ENCODE measurements around the gene SLC44A3. TPM values are rescaled to one million over a fixed set of nuclear protein-coding genes. Genes with fewer than 3 reads are reported as not detected.

Gene SLC44A3
- total RNA-seq, 1 donor from 2014 or later: 1.7 TPM

GRCh38 chr1:94792473-94793295 lies 27.5 kb upstream of the SLC44A3 start:
- Mint-ChIP-seq H3K27me3 (ENCODE audit: insufficient read depth, low read depth) (no peaks in the 10 kb centered on the region), H3K9me3 (no peaks in the 10 kb centered on the region), H3K36me3 (no peaks in the 10 kb centered on the region), H3K4me1 (peaks cover 2% of the 10 kb centered on the region), H3K27ac (no peak overlapping the region), H3K4me3 (no peak overlapping the region)
- no peak overlapping the region for H3K27ac ChIP-seq
- peaks cover 6% of the 10 kb centered on the region for H3F3A ChIP-seq (ENCODE audit: low read depth)
- H3K36me3 ChIP-seq: no peaks in the 10 kb centered on the region
- no peak overlapping the region for H3K9ac ChIP-seq
- no peak overlapping the region for H2AFZ ChIP-seq (replicated peaks)
- H3K4me1 ChIP-seq: peaks cover 8% of the 10 kb centered on the region
- H3K4me3 ChIP-seq: no peak overlapping the region
- H3K27me3 ChIP-seq: no peaks in the 10 kb centered on the region
- no peaks in the 10 kb centered on the region for H4K20me1 ChIP-seq (ENCODE audit: low read depth)
- TF ChIP-seq EZH2 (IDR thresholded peaks at IDR 0.05) (no peak), EZH2phosphoT487 (IDR thresholded peaks at IDR 0.05) (no peak), CTCF (IDR thresholded peaks at IDR 0.05) (no peak)
- H3K4me2 ChIP-seq: no peak overlapping the region
- no peaks in the 10 kb centered on the region for H3K79me2 ChIP-seq (ENCODE audit: low read depth)
- no peaks in the 10 kb centered on the region for H3K9me3 ChIP-seq (ENCODE audit: low read depth)
- DNase-seq (ENCODE audit: low spot score): no peak

- no peak overlapping the region for H3K4me3 ChIP-seq
- H3K27ac Mint-ChIP-seq: no peak overlapping the region
- no peaks in the 10 kb centered on the region for H3K79me2 ChIP-seq (ENCODE audit: low read depth)
- H3K9me3 ChIP-seq (ENCODE audit: low read depth): no peaks in the 10 kb centered on the region
- peaks cover 8% of the 10 kb centered on the region for H3K4me1 ChIP-seq
- peaks cover 2% of the 10 kb centered on the region for H3K4me1 Mint-ChIP-seq
- DNase-seq (ENCODE audit: low spot score): no peak
- H4K20me1 ChIP-seq (ENCODE audit: low read depth): no peaks in the 10 kb centered on the region
- H3K36me3 ChIP-seq: no peaks in the 10 kb centered on the region
- no peak overlapping the region for H3K27ac ChIP-seq
- H2AFZ ChIP-seq (replicated peaks): no peak overlapping the region
- no peak for TF ChIP-seq EZH2 (IDR thresholded peaks at IDR 0.05)
- TF ChIP-seq EZH2phosphoT487 (IDR thresholded peaks at IDR 0.05): no peak
- no peak for TF ChIP-seq CTCF (IDR thresholded peaks at IDR 0.05)
- peaks cover 6% of the 10 kb centered on the region for H3F3A ChIP-seq (ENCODE audit: low read depth)
- H3K36me3 Mint-ChIP-seq: no peaks in the 10 kb centered on the region
- no peak overlapping the region for H3K4me3 Mint-ChIP-seq
- H3K9ac ChIP-seq: no peak overlapping the region
- no peaks in the 10 kb centered on the region for H3K27me3 ChIP-seq
- no peak overlapping the region for H3K4me2 ChIP-seq
- H3K27me3 Mint-ChIP-seq (ENCODE audit: insufficient read depth, low read depth): no peaks in the 10 kb centered on the region
- no peaks in the 10 kb centered on the region for H3K9me3 Mint-ChIP-seq
These were observed 26.9 kb upstream of the SLC44A3 start for GRCh38 chr1:94793296-94793656.

GRCh38 chr1:94795434-94795833 lies 24.7 kb upstream of the SLC44A3 start:
- no peak for TF ChIP-seq CTCF (IDR thresholded peaks at IDR 0.05)
- TF ChIP-seq EZH2phosphoT487 (IDR thresholded peaks at IDR 0.05): no peak

More at GRCh38 chr1:94795434-94795833, 24.7 kb upstream of the SLC44A3 start:
- DNase-seq (ENCODE audit: low spot score): no peak
- Mint-ChIP-seq H3K27ac (no peak overlapping the region), H3K4me1 (peaks cover 2% of the 10 kb centered on the region), H3K27me3 (ENCODE audit: insufficient read depth, low read depth) (no peaks in the 10 kb centered on the region), H3K36me3 (no peaks in the 10 kb centered on the region), H3K4me3 (no peak overlapping the region), H3K9me3 (no peaks in the 10 kb centered on the region)
- peaks cover 6% of the 10 kb centered on the region for H3F3A ChIP-seq (ENCODE audit: low read depth)
- no peak overlapping the region for H3K4me2 ChIP-seq
- H4K20me1 ChIP-seq (ENCODE audit: low read depth): no peaks in the 10 kb centered on the region
- H3K4me3 ChIP-seq: no peak overlapping the region
- H3K36me3 ChIP-seq: no peaks in the 10 kb centered on the region
- H3K9ac ChIP-seq: no peak overlapping the region
- no peaks in the 10 kb centered on the region for H3K79me2 ChIP-seq (ENCODE audit: low read depth)
- no peak overlapping the region for H2AFZ ChIP-seq (replicated peaks)
- H3K9me3 ChIP-seq (ENCODE audit: low read depth): no peaks in the 10 kb centered on the region
- H3K27me3 ChIP-seq: no peaks in the 10 kb centered on the region
- no peak overlapping the region for H3K27ac ChIP-seq
- H3K4me1 ChIP-seq: peaks cover 8% of the 10 kb centered on the region

All from neural progenitor cell (in vitro differentiated cells).